NB4 (cell line): ENCODE results near the gene RXRB.
A peak's percentile ranks its signal among the peaks of the same experiment; 100 is the strongest.

Experiments
- DNase-seq: peaks from one replicate; pipeline ENCODE4 v3.0.0; 2010; ENCODE audit warnings: low read depth
- H3K4me3 ChIP-seq: one replicate; pipeline ENCODE4 v1.5.1; 2011; ENCODE audit warnings: mild to moderate bottlenecking, low read depth, low read length, moderate library complexity
- CTCF ChIP-seq: IDR thresholded peaks from one replicate; pipeline ENCODE4 v1.5.1; 2012; ENCODE audit warnings: low read depth, low read length
- MAX ChIP-seq: IDR thresholded peaks from 2 replicates; pipeline ENCODE4 v1.6.1; 2011; ENCODE audit warnings: low read depth, low read length
- MYC ChIP-seq: IDR thresholded peaks from 2 replicates; pipeline ENCODE4 v1.6.1; 2011; ENCODE audit warnings: low read depth, low read length
- POLR2A ChIP-seq: IDR thresholded peaks from 2 replicates; pipeline ENCODE4 v1.6.1; 2011; ENCODE audit warnings: mild to moderate bottlenecking; ENCODE audit not compliant: insufficient read length; ENCODE audit errors: extremely low read depth

The RXRB gene

GRCh38 chr6:33204165-33204414 lies 3.6 kb upstream of the RXRB start:
- H3K4me3 ChIP-seq = no peak overlapping the region
- no peak for TF ChIP-seq CTCF
- no peak for TF ChIP-seq MYC
- TF ChIP-seq MAX = no peak
- no peak for DNase-seq

- H3K4me3 ChIP-seq = no peak overlapping the region
- no peak for TF ChIP-seq POLR2A
- TF ChIP-seq MYC = no peak
- TF ChIP-seq MAX = no peak
- TF ChIP-seq CTCF = no peak
- no peak for DNase-seq
Measured at GRCh38 chr6:33203443-33204164, 3.1 kb upstream of the RXRB start.

GRCh38 chr6:33202799-33203198 lies 2.3 kb upstream of the RXRB start:
- TF ChIP-seq MAX (no peak), CTCF (no peak), POLR2A (no peak)
- no peak overlapping the region for H3K4me3 ChIP-seq
- DNase-seq = no peak

- DNase-seq = no peak
- TF ChIP-seq POLR2A (no peak), MYC (no peak), CTCF (no peak), MAX (no peak)
- H3K4me3 ChIP-seq = peak overlapping the region; percentile 92
Measured at GRCh38 chr6:33201935-33202334, 1.5 kb upstream of the RXRB start.

- peak overlapping the region; percentile 92 for H3K4me3 ChIP-seq
- peak; percentile 33 for DNase-seq
- no peak for TF ChIP-seq CTCF
- no peak for TF ChIP-seq POLR2A
- TF ChIP-seq MAX = no peak
- TF ChIP-seq MYC = no peak
Measured at GRCh38 chr6:33201147-33201545, 681 bp upstream of the RXRB start.
